RKO (cell line): Measurements from ENCODE around the gene PEAR1.

Experiments
- DNase-seq: peaks from one replicate; pipeline ENCODE4 v3.0.0-alpha.2; 2016; ENCODE audit warnings: low spot score

The PEAR1 gene

DNA sequence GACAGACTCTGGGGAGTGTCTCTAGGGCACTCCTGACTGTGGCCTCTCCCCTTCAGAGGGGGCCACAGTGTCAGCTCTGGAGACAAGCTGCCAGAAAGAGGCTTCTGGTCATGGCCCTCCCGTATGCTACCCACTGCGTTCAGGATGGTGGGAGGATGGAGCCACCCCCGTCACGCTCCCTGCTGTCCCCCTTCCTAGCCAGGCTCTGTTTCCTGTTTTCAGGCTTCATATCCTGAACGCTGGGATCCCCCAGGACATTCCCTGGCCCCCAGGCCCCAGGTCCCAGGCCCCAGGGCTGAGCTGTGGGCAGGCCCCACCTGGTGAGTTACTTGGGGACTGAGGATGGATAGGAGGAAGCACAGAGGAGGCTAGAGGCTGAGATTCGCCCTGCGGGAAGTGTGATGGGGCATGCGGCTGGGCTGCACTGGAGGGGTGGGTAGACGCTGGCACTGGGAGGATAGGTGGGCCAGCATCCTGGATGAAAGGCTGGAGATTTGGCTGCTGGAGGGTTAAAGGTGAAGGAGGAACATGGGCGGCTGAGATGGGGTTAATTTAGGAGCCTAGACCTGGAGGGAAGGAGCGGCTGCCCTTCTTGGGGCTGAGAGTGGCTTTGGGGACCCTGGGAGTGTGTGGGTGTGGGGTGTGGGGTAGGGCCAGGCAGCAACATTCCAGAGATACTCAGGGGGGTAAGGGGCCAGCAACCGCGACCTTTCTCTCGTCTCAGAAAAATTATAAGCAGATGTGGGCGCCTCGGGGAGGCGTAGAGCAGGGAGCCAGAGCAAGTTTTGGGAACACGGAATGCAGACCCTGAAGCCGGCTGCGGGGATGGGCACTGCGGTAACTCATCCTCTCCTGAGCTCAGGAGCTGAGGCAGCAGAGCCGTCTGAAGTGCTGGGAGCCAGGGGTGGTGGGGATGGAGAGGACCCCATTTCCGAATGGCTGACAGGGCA lies 8.7 kb downstream of the PEAR1 start:
- DNase-seq = no peak

DNA sequence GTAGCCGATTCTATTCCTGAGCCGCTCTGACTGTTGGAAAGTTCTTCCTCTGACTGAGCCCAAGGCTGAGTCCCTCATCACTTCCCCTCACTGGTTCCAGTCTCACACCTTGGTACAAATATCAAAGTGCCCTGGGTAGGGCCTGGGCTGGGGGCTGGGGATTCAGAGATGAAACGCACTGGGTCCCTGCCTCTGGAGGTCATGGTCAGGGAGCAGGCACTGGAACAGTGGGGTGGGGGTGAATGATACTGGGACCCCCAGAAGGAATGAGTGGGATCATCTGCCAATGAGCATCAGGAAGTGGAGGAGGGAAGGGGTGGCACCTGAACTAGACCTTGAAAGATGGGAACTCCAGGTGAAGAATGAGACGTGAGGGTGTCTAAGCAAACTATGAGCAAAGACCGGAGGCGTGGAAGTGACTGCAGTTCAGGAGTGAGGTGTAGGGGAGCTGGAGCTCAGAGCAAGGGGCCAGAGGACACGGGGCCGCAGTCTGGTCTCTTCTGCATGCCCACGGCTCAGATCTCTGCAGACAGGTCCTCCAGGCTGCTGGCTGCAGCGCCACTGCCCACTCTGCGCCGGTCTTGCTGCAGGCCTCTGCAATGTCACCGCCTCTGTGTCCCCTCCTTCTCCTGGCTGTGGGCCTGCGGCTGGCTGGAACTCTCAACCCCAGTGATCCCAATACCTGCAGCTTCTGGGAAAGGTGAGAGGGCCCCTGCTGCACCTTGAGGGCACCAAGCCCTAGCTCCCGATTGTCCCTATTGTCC lies 10.0 kb downstream of the PEAR1 start:
- DNase-seq = no peak

DNA sequence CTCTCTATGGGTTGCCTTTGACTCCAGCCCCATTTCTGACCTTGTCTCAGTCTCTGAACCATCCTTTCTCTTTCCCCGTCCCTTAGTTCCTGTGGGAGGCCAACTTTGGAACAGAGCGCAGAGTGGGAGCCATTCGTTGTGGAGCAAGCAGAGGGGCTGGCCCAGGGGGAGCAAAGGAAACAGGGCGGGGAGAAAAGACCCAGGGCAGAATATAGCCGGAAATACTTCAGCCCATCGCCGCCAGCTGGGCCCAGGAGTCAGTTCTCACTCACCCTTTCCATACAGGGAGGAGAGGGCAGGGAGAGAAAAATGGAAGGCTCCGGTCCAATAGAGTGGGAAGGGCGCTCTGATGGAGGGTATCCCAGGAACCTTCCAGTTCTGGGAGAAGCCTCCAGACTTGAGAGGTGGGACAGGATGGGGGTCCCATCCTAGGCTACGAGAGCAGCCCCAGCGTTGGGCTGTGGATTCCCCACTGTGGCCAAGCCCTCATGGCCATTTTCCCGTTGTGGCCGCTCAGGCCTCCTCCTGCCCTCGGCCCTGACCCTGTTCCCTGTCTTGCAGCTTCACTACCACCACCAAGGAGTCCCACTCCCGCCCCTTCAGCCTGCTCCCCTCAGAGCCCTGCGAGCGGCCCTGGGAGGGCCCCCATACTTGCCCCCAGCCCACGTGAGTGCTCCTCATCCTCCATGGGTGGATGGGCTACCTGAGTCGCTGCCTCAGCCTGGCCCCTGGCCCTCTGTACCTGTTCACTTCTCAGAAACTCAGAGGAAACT lies 10.9 kb downstream of the PEAR1 start:
- DNase-seq = no peak

DNA sequence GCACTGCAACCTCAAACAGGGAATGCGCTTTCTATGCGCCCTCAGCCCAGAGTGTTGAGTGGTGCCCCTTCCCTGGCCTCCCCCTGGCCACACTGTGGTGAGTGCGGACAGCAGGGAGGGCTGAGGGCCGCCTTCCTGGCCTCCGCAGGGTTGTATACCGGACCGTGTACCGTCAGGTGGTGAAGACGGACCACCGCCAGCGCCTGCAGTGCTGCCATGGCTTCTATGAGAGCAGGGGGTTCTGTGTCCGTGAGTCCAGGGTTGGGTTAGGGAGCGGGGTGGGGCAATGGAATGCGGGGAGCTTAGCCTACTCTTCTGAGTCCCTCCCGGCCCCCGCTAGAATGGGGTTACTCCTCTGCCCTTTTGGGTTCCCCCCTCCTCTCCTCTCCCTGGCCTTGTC lies 11.7 kb downstream of the PEAR1 start:
- no peak for DNase-seq

DNA sequence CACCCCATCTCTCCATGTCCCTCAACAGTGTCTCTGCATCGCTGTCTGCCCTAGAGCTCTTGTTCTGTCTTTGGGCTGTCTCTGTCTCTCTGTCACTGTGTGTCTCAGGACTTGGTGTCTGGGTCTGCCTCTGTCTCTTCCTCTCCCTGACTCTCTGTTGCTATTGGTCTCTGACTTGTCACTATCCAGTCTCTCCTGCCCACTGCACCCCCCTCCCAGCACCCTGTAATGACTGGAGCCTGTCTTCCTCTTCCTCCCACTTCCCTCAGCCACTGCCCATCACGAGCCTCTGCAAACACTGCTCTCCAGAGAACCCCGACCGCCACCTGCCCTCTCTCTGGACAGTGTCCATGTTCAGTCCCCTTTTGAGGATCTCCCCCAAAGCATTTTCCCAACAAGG lies 12.1 kb downstream of the PEAR1 start:
- DNase-seq = no peak

DNA sequence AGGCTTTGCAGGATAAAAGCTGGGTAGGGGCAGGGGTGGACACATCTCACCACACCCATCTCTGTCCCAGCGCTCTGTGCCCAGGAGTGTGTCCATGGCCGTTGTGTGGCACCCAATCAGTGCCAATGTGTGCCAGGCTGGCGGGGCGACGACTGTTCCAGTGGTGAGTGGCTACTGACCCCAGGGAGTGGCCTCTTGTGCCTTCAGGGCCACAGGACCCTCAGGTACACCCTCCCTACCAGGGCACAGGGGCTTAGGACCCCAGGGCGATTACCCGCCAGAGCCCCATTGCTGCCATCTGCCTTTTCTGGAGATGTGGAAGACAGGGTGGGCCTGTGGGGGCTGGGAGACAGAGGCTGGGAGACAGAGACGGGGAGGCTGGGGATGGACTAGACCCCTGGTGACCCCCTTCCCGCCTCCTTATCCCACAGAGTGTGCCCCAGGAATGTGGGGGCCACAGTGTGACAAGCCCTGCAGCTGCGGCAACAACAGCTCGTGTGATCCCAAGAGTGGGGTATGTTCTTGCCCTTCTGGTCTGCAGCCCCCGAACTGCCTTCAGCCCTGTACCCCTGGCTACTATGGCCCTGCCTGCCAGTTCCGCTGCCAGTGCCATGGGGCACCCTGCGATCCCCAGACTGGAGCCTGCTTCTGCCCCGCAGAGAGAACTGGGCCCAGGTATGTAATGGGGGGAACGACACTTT lies 12.8 kb downstream of the PEAR1 start:
- DNase-seq = no peak

DNA sequence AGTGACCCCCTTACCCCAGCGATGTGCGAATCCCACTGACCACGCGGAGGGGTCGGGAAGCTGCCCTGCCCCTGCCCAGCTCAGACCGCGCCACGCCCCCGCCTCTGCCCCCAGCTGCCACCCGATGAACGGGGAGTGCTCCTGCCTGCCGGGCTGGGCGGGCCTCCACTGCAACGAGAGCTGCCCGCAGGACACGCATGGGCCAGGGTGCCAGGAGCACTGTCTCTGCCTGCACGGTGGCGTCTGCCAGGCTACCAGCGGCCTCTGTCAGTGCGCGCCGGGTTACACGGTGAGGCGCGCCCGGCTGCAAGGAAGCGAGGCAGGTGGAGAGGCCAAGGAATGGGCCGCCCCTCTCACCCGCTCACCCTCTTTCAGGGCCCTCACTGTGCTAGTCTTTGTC lies 15.0 kb downstream of the PEAR1 start:
- no peak for DNase-seq

DNA sequence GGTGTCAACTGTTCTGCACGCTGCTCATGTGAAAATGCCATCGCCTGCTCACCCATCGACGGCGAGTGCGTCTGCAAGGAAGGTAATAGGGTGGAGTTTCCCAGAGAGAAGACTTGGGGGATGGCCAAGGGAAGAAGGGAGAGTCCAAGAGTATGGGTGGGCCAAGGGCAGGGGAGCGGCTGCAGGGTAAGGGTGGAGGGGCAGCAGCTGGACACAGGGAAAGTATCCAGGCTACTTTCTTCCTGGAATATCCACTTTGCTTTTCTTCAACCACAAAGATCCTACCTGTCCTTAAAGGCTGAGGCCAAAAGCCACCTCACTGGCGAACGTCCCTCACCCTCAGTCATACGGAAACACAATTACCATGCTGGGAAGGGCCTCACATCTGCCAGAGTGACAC lies 15.4 kb downstream of the PEAR1 start:
- DNase-seq = no peak

DNA sequence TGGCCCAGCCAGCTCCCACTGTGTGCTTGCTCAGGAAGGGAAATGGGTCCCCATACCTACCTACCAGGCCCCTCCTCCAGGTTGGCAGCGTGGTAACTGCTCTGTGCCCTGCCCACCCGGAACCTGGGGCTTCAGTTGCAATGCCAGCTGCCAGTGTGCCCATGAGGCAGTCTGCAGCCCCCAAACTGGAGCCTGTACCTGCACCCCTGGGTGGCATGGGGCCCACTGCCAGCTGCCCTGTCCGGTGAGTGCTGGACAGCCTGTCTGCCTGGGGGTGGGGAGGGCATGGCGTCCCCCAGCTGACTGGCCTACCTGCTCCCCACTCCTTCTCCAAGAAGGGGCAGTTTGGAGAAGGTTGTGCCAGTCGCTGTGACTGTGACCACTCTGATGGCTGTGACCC lies 16.2 kb downstream of the PEAR1 start:
- no peak for DNase-seq

DNA sequence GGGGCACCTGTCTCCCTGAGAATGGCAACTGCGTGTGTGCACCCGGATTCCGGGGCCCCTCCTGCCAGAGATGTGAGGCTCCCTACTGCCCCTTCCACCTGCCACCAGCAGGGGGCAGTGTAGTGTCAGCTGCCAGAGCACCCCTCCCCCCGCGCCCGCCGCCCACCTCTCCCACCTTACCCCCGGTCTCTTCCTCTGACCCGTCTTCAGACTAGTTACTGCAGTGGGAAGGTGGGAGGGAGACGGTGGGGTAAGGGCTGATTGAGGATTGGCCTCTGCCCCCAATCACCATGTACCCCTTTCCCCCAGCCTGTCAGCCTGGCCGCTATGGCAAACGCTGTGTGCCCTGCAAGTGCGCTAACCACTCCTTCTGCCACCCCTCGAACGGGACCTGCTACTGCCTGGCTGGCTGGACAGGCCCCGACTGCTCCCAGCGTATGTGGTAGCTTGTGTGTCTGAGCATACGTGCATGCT lies 16.8 kb downstream of the PEAR1 start:
- no peak for DNase-seq

DNA sequence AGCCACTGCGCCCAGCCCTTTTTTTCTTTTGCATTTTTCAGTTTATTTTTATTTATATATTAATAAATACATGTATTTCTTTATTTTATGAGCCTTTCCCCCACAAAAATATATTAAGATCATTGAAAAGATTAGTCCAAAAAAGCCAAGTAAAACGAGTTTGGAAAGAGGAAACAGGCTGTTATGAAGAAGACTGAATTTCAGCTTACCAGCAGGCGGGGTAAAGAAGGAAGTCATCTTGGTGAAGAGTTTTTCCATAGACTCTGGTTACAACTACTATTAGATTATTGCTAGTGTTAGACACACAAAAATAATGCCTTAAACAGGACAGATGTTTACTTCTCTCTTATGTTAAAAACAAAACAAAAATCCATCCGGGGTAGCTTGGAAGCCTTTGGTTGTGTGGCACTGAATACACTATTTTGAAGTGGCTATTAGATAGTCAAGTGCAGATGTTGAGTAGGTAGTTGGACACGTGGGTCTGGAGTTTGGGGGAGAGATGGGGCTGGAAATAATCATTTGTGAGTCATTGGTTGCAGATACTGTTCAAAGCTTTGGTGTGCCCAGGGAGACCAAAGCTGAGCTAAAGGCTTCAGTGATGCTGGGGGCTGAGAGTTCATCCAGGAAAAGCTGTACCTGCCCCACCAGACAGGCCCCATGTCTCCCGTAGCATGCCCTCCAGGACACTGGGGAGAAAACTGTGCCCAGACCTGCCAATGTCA lies 18.2 kb downstream of the PEAR1 start:
- no peak for DNase-seq

DNA sequence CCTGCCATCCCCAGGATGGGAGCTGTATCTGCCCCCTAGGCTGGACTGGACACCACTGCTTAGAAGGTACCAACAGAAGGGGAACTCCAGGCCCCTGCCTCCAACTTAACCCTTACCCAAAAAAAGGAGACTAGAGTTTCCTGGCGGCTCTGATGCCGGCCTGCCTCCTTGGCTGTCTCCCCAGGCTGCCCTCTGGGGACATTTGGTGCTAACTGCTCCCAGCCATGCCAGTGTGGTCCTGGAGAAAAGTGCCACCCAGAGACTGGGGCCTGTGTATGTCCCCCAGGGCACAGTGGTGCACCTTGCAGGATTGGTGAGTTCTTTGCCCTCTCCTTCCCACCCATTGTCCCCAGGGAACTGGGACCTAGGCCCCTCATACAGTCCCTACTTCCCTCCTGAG lies 18.8 kb downstream of the PEAR1 start:
- no peak for DNase-seq

DNA sequence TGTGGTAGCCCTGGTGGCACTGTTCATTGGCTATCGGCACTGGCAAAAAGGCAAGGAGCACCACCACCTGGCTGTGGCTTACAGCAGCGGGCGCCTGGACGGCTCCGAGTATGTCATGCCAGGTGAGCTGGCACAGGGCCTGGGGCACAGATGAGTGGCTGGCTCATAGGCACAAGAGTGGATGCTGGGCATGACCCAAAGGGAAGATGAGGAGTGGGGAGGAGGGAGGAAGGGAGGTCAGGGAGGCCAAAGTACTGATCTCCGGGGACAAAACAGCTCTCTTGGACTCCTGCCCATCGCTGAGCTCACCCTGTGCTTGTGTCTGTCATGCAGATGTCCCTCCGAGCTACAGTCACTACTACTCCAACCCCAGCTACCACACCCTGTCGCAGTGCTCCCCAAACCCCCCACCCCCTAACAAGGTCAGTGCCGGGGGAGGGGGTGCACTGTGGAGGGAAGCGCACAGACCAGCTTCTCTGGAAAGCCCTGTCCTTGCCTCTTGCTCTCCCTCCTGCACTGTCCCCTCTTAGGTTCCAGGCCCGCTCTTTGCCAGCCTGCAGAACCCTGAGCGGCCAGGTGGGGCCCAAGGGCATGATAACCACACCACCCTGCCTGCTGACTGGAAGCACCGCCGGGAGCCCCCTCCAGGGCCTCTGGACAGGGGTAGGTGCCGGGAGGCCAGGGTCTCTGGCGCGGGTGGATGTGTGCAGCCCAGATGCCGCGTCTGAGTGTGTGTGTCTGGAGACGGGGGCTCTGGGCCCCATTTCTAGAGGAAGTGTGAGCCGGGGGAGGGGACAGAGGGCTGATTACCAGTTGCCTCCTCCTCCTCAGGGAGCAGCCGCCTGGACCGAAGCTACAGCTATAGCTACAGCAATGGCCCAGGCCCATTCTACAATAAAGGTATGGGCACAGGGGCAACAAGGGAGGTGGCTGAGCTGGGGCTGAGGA lies 19.6 kb downstream of the PEAR1 start:
- DNase-seq = no peak

DNA sequence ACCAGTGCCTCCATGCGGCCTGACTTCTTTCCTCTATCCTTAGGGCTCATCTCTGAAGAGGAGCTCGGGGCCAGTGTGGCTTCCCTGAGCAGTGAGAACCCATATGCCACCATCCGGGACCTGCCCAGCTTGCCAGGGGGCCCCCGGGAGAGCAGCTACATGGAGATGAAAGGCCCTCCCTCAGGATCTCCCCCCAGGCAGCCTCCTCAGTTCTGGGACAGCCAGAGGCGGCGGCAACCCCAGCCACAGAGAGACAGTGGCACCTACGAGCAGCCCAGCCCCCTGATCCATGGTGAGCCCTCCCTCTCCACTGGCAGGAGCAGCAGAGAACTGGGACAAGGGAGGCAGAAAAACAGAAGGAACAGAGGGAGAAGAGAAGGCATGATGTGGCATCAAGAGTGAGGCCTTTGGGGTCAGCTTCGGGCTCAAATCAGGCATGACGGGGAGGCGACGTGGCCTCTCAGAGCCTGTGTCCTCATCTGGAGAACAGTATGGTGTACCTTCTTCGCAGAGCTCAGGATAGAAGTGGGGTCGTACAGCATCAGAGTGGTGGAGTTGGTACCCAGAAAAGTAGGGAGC lies 20.4 kb downstream of the PEAR1 start:
- DNase-seq = no peak

DNA sequence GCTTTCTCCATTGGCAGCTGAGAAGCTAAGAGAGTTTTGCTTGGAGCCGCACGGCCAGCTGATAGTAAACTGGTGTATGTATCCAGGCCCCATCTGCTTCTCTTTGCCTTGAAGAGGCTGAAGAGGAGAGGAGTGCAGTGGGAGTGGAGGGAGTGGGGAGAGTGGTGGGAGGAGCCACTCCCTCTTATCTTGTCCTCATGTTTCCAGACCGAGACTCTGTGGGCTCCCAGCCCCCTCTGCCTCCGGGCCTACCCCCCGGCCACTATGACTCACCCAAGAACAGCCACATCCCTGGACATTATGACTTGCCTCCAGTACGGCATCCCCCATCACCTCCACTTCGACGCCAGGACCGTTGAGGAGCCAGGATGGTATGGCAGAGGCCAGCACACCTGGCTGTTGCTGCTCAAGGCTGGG lies 20.9 kb downstream of the PEAR1 start:
- no peak for DNase-seq

DNA sequence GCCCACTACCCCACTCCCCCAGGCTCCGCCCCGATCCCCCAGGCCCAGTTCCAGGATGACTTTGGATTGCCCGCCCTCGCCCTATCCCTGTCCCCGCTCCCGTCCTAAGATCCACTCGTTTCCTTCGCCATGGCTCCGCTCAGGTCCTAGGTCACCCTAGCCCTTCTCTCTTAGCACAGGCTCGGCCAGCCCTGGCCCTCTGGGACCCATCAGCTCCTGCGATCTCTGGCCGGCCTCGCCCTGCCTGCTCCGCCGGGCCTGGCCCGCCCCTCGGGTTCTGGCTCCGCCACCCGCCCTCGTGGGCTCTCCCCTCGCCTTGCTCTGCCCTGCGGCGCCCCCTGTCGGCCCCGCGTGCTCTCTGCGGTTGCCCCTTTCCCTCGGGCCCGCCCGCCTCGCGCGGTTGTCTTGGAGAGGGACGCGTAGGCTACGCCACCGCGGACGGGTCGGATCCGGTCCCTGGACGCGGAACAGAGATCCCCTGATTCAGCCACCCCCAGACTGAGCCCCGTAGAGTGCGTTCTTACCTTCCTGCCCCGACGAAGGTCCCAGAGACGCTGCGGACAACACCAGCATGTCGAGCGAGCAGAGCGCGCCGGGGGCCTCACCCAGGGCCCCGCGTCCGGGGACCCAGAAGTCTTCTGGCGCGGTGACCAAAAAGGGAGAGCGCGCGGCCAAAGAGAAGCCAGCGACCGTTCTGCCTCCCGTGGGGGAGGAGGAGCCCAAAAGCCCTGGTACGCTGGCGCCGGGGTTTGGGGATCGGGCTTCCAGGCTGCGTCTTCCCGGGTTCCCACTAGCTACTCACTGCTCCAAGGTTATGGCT lies 26.9 kb downstream of the PEAR1 start, which contains the start of gene LRRC71:
Gene LRRC71 (plus strand): TSS at position 400 of the 820 bp plus-strand sequence. CDS start 172 bp downstream, at position 572.
- DNase-seq = no peak

DNA sequence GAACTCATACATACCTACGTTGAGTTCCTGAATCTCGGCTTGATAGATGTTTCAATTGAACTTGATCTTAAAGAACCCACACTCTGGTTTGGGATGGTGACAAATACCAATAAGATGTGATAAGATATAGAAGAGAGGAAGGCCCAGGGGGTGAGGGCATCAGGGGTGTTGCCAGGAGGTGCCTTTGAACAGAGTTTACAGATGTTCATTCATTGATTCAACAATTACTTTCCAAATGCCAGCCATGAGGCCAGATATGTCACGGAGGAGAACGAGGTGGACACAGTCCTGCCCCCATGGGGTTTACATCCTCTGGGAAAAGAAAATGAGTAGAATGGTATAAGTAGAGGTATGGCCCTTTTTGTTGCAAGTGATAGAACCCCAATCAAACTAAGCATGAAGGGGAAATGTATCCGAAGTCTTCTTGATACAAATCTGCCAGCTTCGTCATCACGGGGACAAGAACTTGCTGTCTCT lies 27.6 kb downstream of the PEAR1 start:
- no peak for DNase-seq

DNA sequence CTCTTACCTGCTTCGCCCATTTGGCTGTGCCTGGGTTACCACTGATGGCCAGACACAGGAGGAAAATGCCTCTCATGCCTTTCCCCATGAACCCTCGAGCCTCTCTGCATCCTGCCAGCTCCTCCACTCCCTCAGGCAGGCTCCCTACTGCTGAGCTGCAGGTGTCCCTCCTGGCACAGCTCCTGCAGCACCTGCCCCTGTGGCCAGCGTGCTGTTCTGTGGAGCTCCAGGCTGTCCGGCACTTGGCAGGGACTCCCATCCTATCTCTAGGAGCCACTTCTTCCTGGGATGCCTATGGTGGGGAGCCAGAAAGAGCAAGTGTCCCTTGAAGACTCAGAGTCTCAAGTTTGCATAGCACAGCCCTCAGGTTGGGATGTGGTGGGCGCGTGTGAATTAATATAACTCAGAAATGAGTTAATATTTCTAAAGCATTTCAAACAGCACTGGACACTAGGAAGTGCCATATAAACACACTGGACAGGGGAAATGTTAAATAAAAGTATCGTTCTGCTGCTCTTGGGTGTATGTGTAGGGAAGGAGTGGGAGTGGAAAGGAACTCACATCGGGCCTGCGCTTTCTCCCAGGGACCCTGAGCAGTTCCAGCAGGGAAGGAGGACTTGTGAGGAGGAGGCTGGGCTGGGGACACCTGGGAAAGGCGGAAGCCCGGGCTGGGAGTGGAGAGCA lies 29.6 kb downstream of the PEAR1 start:
- DNase-seq = no peak
